Activated naive CD8-positive, alpha-beta T cell treated with anti-CD3 and anti-CD28 coated beads, Interleukin-2, amount 50 U/mL, for 24 hours (primary cell): ENCODE results near the gene CLOCK.

Source experiments
- ATAC-seq: fragments of 150-1000 bp; cut with Tn5 transposase; one replicate; pipeline ENCODE4 v1.10.0; 2021
- DNase-seq: peaks from one replicate; pipeline ENCODE4 v3.0.0; 2021
- H3K27ac Mint-ChIP-seq: one replicate; pipeline ENCODE4 v1.8.0; 2021; ENCODE audit warnings: mild to moderate bottlenecking, mixed read lengths
- H3K27me3 Mint-ChIP-seq: one replicate; pipeline ENCODE4 v1.8.0; 2021; ENCODE audit warnings: mixed read lengths
- H3K36me3 Mint-ChIP-seq: one replicate; pipeline ENCODE4 v1.8.0; 2021; ENCODE audit warnings: low read depth, mixed read lengths
- H3K4me1 Mint-ChIP-seq: one replicate; pipeline ENCODE4 v1.8.0; 2021; ENCODE audit warnings: mixed read lengths
- H3K4me3 Mint-ChIP-seq: one replicate; pipeline ENCODE4 v1.8.0; 2021; ENCODE audit warnings: mild to moderate bottlenecking, moderate library complexity, mixed read lengths
- H3K9me3 Mint-ChIP-seq: one replicate; pipeline ENCODE4 v1.8.0; 2021; ENCODE audit warnings: mixed read lengths

CLOCK gene

GRCh38 chr4:55381502-55381901, 165.2 kb downstream of the CLOCK start:
- no peaks in the 10 kb centered on the region for H3K36me3 Mint-ChIP-seq
- no peaks in the 10 kb centered on the region for H3K27me3 Mint-ChIP-seq
- H3K4me3 Mint-ChIP-seq = no peak overlapping the region
- ATAC-seq (no peak), DNase-seq (no peak)
- peaks cover 16% of the 10 kb centered on the region for H3K4me1 Mint-ChIP-seq
- no peaks in the 10 kb centered on the region for H3K9me3 Mint-ChIP-seq
- no peak overlapping the region for H3K27ac Mint-ChIP-seq

GRCh38 chr4:55380576-55380975, 166.1 kb downstream of the CLOCK start:
- no peaks in the 10 kb centered on the region for H3K36me3 Mint-ChIP-seq
- no peak overlapping the region for H3K4me3 Mint-ChIP-seq
- H3K4me1 Mint-ChIP-seq = peaks cover 8% of the 10 kb centered on the region
- H3K9me3 Mint-ChIP-seq = no peaks in the 10 kb centered on the region
- no peak overlapping the region for H3K27ac Mint-ChIP-seq
- no peak for DNase-seq
- no peaks in the 10 kb centered on the region for H3K27me3 Mint-ChIP-seq
- ATAC-seq = no peak

GRCh38 chr4:55378617-55379467, 167.9 kb downstream of the CLOCK start:
- DNase-seq = no peak
- Mint-ChIP-seq H3K27ac (no peak overlapping the region), H3K27me3 (no peaks in the 10 kb centered on the region), H3K4me3 (no peak overlapping the region), H3K9me3 (no peaks in the 10 kb centered on the region), H3K36me3 (no peaks in the 10 kb centered on the region), H3K4me1 (peaks cover 2% of the 10 kb centered on the region)
- no peak for ATAC-seq
